ENCODE results near the gene KRT25.

KRT25 gene

DNA sequence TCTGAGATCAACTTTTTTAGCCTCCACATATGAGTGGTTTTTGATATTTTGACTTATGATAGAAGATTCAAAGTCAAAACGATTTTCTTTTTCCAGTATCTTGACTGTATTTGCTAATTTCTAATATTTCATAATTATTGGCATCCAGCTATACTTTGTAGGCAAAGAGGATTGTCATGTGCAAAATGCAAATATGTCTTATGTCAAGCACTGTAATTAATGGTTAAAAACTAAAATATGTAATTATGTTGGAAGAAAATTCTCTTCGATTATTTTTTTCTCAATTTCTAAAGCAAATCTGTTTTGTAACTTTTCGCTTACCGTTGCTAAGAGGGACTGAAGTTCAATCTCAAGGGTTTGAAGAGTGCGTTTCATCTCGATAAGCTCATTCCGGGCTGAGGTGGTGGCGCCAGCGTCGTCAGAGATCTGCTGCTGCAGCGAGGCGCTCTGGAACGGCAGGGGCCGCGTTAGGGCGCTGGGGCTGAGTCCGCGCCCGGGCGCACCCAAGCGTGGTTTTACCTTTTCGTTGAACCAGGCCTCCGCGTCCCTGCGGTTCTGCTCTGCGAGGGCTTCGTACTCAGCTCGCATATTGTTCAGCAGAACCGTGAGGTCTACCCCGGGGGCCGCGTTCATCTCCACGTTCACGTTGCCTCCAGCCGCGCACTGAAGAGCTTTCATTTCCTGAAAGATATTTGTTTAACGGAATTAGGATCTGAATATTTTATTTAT is 24.2 kb upstream of the KRT25 start:
- DNase-seq (ENCODE audit: low read depth in 2 of 2): no peak
- TF ChIP-seq, protein P1, sequence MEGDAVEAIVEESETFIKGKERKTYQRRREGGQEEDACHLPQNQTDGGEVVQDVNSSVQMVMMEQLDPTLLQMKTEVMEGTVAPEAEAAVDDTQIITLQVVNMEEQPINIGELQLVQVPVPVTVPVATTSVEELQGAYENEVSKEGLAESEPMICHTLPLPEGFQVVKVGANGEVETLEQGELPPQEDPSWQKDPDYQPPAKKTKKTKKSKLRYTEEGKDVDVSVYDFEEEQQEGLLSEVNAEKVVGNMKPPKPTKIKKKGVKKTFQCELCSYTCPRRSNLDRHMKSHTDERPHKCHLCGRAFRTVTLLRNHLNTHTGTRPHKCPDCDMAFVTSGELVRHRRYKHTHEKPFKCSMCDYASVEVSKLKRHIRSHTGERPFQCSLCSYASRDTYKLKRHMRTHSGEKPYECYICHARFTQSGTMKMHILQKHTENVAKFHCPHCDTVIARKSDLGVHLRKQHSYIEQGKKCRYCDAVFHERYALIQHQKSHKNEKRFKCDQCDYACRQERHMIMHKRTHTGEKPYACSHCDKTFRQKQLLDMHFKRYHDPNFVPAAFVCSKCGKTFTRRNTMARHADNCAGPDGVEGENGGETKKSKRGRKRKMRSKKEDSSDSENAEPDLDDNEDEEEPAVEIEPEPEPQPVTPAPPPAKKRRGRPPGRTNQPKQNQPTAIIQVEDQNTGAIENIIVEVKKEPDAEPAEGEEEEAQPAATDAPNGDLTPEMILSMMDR (IDR thresholded peaks at IDR 0.05; ENCODE audit: low read depth, low read length): no peak
- H3K4me3 ChIP-seq (replicated peaks in 1 of 2; ENCODE audit: low read depth in 2 of 2, low read length in 2 of 2): no peak overlapping the region

DNA sequence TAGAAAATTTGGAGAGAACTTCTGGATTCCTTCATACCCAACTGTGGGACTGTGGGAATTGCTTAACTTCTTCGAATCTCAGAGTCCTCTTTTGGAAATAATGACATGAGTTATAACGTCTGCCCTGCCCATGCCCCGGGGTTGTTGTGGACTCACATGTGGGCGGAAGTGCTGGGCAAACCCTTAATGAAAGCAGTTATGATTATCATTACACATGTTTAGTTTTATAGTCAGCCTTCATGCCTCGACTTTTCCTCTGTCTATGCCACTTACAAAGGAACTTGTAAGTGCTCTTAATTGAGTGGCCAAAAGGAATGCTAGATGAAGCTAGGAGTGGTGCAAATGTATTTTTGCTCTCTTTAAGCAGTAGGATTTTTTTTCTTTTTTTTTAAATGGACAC is 23.3 kb upstream of the KRT25 start:
- DNase-seq (ENCODE audit: low read depth in 2 of 2): no peak
- TF ChIP-seq, protein P1 (IDR thresholded peaks at IDR 0.05; ENCODE audit: low read depth, low read length): no peak
- H3K4me3 ChIP-seq (replicated peaks in 1 of 2; ENCODE audit: low read depth in 2 of 2, low read length in 2 of 2): no peak overlapping the region

DNA sequence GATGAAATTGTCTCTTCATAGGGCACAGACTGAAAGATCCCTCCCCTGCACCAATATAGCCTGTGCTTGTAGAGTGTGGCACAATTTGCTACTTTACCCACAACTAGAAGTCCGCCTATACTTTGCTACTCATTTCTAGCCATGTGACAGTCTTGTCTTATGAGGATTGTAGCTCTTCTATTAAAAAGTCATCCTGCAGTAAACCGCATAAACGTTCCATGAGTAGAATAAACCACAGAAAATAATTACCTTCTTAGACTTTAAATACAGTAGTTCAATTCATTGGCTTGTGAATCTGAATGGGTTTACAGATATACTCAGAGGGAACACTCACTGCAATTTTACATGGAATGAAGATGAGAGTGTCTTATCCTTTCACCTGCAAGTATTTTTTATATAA is 22.8 kb upstream of the KRT25 start:
- TF ChIP-seq, protein P1 (IDR thresholded peaks at IDR 0.05; ENCODE audit: low read depth, low read length): no peak
- H3K4me3 ChIP-seq (replicated peaks in 1 of 2; ENCODE audit: low read depth in 2 of 2, low read length in 2 of 2): no peak overlapping the region
- no peak for DNase-seq (ENCODE audit: low read depth in 2 of 2)

DNA sequence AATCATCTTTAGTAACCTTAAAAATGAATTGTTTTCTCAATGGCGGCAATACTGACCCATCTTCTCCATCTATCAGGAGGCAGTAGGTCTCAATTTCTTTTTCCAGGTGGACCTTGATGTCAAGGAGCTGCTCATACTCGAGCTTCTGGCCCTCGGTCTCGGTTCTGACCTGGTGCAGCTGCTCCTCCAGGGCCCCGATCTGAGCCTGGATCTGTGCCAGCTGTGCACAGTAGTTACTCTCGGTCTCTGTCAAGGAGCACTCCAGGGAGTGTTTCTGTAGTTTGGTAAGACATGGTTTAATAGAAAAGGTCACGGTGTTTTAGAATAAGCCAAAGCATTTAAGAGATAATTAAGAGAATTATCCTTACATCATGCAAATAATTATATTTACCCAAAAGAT is 22.3 kb upstream of the KRT25 start:
- H3K4me3 ChIP-seq (replicated peaks in 1 of 2; ENCODE audit: low read depth in 2 of 2, low read length in 2 of 2): no peak overlapping the region
- TF ChIP-seq, protein P1 (IDR thresholded peaks at IDR 0.05; ENCODE audit: low read depth, low read length): no peak
- no peak for DNase-seq (ENCODE audit: low read depth in 2 of 2)

DNA sequence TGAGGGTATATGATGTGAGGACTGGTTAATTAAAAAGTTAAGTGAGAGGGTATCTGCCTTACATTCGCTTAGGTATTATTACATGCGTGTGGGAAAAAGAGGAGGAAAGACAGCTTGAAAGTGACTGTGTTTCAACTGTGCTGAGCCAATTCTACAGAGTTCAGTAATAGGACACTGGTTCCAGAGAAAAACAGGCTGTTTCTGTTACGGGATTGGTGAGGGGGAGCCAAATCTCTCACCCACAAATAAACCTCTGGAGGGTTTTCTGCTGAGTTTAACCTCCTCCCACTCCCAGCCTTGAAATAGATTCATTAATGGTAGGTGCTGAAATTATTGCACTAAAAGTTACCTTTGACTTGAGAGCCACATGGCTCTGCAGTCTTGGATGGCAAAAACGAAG is 20.8 kb upstream of the KRT25 start:
- H3K4me3 ChIP-seq (replicated peaks in 1 of 2; ENCODE audit: low read depth in 2 of 2, low read length in 2 of 2): no peak overlapping the region
- TF ChIP-seq, protein P1 (IDR thresholded peaks at IDR 0.05; ENCODE audit: low read depth, low read length): no peak
- DNase-seq (ENCODE audit: low read depth in 2 of 2): no peak

DNA sequence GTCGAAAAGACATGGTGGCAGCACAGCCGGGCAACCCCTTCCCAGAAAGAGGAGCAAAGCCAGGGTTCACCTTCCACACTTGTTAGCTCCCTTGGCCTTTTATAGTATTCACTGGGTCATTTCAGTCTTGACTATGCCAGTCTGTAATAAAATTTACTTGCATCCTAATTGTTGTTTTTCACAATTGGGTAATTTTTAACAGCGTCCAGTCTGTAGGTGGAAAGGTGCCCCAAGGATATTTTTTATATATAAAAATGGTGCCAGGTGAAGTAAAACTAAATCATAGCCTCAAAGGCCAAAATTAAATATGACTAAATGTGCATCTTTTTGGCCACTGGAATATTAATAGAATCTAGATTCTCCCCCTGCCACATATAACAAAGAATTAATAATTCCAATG is 17.0 kb upstream of the KRT25 start, which contains the start of gene KRT26:
Gene KRT26, minus strand, starts transcription at position 101 of the 400 bp plus-strand sequence. Its CDS starts 88 bp downstream, at position 13.
- DNase-seq (ENCODE audit: low read depth in 2 of 2): no peak
- TF ChIP-seq, protein P1 (IDR thresholded peaks at IDR 0.05; ENCODE audit: low read depth, low read length): no peak
- H3K4me3 ChIP-seq (replicated peaks in 1 of 2; ENCODE audit: low read depth in 2 of 2, low read length in 2 of 2): no peak within 1 kb of the TSS

DNA sequence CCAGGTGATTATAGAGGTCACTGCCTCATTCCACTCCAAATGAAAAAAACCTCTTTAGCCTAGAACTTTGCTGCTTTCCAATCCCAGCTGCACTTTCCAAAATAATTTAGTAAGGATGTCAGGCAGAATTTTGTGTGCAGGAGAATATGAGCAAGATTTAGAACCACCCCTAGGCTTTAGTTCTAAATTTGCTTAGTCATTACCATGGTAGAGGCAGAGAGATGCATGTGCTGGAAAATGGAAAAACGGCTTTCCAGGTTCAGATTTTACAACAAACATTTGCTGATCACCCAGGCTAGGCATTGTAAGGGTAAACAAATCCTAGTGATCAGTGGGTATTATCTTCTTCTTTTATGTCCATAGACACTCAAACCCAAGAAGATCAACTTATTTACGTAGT is 10.5 kb upstream of the KRT25 start:
- TF ChIP-seq, protein P1 (IDR thresholded peaks at IDR 0.05; ENCODE audit: low read depth, low read length): no peak
- no peak overlapping the region for H3K4me3 ChIP-seq (replicated peaks in 1 of 2; ENCODE audit: low read depth in 2 of 2, low read length in 2 of 2)
- no peak for DNase-seq (ENCODE audit: low read depth in 2 of 2)
